Stimulated activated CD8-positive, alpha-beta memory T cell treated with anti-CD3 and anti-CD28 coated beads, Interleukin-12 subunit alpha, Interleukin-12 subunit beta, amount 100 ng/mL, for 1 hour (primary cell): ENCODE data around the gene NELFE.
"Not testable (repeated sequence)": the region's sequence is repeated elsewhere in the genome, so short reads cannot be mapped to it uniquely, and the experiment has no call there.

Experiments
- DNase-seq: peaks from one replicate; pipeline ENCODE4 v3.0.0-alpha.2; 2020; ENCODE audit warnings: low read depth

NELFE gene, protein sequence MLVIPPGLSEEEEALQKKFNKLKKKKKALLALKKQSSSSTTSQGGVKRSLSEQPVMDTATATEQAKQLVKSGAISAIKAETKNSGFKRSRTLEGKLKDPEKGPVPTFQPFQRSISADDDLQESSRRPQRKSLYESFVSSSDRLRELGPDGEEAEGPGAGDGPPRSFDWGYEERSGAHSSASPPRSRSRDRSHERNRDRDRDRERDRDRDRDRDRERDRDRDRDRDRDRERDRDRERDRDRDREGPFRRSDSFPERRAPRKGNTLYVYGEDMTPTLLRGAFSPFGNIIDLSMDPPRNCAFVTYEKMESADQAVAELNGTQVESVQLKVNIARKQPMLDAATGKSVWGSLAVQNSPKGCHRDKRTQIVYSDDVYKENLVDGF

DNA sequence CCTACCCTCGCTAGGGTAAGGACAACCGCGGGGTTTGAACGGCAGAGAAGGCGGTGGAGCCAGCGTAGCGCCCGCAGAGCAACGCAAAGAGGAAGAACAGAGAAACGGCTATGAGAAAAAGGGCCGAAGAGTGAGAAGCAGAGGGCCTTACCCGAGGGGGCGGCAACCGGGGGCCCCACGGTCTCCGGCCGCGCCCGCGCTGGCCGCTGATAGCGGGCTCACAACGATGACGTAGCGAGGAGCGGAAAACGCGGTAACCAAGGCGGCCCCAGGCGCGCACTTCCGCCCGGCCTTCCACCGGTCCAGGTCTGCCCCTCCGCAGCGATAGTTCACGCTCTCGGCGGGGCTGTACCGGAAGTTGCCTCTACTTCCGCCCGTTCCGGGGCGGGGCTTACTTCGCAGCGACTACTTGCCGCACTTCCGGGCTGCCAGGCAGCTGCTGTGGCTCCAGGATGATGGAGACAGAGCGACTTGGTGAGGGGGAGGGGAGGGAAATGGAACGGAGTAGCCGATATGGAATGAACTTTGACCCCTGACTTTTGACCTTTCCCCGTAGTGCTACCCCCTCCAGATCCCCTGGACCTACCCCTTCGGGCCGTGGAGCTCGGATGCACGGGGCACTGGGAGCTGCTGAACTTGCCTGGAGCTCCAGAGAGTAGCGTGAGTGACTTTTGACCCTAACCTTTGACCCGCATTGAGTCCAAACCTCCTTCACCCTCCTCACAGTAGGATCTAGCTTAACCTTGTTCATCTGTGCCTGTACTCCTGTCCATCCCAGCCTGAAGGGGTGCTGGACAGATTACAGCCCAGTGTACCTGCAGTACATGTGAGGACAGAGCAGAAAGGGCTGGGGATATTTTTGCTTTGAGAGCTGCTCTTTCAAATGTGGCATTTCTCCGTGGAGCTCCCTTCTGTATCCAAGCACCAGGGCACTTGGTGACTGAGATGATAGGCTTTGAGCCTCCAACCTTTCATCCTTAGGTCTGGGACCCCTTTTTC lies at the start of gene NELFE, which contains the start of gene SKIC2:
Gene NELFE, minus strand, starts transcription at position 231 of the 999 bp plus-strand sequence. CDS start 525 bp downstream, outside the sequence.
Gene SKIC2, plus strand, starts transcription at position 435 of the 999 bp plus-strand sequence. Its CDS starts 18 bp downstream, at position 453.
- DNase-seq: peak; percentile 99

DNA sequence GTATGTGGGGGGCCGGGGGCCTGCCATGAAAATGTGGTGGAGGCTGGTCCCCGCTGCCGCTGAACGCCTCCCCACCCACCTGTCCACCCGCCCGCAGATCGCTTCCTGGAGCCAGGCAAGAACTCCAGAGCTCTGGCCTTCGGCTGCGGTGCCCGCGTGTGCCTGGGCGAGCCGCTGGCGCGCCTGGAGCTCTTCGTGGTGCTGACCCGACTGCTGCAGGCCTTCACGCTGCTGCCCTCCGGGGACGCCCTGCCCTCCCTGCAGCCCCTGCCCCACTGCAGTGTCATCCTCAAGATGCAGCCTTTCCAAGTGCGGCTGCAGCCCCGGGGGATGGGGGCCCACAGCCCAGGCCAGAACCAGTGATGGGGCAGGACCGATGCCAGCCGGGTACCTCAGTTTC lies 49.3 kb upstream of the NELFE start:
- DNase-seq: not testable (repeated sequence)

DNA sequence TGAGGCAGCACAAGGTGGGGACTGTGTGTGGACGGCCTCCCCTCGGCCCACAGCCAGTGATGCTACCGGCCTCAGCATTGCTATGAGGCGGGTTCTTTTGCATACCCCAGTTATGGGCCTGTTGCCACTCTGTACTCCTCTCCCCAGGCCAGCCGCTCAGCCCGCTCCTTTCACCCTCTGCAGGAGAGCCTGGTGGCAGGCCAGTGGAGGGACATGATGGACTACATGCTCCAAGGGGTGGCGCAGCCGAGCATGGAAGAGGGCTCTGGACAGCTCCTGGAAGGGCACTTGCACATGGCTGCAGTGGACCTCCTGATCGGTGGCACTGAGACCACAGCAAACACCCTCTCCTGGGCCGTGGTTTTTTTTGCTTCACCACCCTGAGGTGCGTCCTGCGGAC lies 48.3 kb upstream of the NELFE start:
- DNase-seq: not testable (repeated sequence)

DNA sequence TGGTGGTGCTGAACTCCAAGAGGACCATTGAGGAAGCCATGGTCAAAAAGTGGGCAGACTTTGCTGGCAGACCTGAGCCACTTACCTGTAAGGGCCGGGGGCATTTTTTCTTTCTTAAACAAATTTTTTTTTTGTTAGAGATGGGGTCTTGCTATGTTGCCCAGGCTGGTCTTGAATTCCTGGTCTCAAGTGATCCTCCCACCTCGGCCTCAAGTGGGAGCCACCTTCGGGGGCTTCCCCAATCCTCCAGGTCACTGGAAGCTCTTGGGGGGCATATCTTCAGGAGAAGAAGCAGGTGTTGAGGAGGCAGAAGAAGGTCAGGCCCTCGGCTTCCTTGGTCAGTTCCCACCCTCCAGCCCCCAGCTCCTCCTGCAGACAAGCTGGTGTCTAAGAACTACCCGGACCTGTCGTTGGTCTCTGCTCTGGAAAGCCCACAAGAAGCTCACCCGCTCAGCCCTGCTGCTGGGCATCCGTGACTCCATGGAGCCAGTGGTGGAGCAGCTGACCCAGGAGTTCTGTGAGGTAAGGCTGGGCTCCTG lies 47.3 kb upstream of the NELFE start:
- DNase-seq: not testable (repeated sequence)

DNA sequence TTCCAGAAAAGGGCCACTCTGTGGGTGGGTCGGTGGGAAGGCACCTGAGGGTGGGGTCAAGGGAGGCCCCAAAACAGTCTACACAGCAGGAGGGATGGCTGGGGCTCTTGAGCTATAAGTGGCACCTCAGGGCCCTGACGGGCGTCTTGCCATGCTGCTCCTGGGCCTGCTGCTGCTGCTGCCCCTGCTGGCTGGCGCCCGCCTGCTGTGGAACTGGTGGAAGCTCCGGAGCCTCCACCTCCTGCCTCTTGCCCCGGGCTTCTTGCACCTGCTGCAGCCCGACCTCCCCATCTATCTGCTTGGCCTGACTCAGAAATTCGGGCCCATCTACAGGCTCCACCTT lies 46.7 kb upstream of the NELFE start:
- not testable (repeated sequence) for DNase-seq

DNA sequence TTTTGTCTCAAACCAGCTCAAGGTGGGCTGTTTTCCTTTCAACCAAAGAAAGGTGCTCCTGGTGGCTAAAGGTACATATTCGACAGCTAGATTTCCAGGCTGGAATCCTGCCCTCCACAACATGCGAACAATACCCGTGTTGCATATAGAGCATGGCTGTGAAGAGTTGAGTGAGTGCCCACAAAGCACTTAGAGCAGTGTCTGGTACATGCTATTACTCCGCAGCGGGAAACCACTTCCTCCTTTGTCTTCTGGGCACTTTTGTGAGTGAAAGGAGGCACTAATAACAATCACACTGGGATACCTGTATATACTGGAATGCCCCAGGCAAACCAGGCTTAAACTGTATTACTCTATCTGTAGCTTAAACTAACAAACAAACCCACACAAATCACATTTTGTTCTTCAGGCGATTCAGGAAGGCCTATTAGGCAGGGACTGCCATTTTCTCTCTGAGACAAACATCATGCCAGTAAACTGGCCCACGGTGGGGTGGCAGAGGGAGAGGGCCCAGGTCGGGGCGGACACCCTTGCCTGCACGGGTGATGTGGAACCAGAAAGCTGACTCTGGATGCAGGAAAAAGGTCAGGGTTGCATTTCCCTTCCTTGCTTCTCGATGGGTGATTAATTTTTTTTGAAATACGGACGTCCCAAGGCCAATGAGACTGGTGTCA lies 46.2 kb upstream of the NELFE start:
- not testable (repeated sequence) for DNase-seq

DNA sequence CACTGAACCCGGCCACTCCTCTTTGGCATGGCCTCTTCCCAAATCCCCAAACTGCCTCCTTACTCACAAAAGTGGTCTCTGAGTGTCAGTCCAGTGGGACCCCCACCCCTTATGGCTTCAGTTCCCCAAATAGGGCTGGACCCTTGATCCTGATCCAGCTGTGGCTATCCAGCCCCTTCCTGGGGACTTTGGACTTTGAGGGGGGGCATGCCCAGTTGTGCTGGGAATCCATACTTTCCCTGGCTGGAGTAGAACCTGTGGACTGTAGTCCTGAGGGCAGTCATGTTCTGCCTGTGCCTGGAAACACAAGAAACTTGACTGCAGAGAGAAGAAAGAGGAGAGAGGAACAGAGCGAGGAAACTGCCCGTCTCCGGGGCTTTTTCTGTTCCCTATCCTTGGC lies 45.6 kb upstream of the NELFE start:
- not testable (repeated sequence) for DNase-seq

DNA sequence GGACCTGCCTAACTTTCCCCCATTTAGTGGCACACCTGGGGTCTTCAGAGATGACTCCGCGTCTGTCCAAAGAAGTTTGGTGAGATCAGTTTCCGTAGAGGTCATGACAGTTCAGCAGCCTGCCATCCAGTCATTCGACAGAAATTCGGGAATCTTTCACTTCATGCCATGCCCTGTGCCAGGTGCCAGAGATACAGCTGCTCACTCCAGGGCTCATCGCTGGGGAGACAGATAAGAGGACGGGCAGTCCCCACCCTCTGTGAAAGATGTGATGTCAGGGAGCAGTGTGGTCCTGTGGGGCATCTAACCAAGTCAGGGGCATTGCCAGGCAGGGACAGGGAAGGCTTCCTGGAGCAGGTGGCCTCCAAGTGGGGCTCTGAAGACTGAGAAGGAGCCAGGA lies 44.5 kb upstream of the NELFE start:
- not testable (repeated sequence) for DNase-seq

DNA sequence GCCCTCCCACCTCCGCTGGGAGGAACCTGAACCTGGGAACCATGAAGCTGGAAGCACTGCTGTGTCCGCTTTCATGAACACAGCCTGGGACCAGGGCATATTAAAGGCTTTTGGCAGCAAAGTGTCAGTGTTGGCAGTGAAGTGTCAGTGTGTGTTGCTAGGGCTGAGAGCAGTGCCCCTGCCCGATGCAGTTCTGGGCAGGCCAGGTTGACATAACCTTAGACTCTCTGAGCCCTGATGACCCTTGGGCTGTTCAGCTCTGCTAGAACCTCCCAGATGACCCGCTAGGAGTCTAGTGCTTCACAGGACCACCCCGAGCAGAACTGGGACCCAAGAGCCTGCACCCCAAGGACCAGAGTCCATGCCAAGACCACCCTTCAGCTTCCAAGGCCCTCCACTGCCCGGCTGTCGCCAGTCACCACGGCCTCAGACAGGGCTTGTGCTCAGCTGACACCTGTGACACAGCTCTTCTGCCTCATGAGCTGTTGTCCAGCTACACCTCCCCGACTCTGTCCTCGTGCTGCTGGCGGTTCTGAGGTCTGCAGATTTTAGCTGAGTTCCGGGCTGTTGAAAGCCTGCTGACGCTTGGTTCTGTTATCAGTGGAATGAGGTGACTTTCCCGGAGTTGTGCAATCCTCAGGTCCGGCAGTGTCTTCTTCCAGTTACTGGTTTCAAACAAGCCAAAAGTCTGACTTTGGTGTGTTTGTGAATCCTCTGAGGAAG lies 43.9 kb upstream of the NELFE start:
- not testable (repeated sequence) for DNase-seq

DNA sequence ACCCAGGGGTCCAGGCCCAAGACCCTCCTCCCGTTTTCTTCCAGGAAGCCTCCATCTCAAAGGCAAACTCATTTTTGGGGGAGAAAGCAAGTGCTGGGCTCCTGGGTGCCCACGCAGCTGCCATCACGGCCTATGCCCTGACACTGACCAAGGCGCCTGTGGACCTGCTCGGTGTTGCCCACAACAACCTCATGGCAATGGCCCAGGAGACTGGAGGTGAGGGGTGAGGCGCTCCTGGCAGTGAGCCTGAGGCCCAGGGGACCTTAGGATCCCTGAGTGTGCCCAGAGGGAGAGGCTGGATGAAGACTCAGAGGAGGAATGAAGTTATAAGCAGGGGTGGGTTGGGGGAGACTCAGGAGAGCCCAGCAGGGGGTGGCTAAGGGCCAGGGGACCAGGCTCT lies 37.6 kb upstream of the NELFE start:
- not testable (repeated sequence) for DNase-seq

DNA sequence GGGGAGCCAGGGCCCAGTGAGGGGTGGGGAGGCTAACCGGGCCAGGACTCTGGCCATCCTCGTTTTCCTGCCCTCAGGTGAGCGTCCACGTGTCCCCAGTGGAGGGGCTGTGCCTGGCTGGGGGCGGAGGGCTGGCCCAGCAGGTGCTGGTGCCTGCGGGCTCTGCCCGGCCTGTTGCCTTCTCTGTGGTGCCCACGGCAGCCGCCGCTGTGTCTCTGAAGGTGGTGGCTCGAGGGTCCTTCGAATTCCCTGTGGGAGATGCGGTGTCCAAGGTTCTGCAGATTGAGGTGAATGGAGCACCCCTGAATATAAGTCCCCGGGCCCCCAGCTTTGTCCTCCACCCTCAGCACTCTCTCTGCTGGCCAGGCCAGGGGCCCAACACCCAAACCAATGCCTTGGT lies 35.6 kb upstream of the NELFE start:
- DNase-seq: not testable (repeated sequence)

DNA sequence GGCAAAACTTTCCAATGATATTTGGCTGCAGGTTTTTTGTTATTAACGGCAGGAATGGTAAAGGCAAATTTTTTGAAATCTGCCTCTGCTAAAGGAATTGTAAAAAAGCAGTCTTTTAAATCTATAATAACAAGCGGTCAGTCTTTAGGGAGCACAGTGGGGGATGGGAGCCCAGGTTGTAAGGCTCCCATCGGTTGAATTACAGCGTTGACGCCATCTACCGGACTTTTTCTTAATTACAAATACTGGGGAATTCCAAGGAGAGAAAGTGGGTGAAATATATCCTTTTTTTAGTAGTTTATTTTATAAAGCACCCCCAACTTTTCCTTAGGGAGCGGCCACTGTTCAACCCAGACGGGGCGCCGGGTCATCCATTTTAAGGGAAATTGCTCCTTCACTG lies 30.6 kb upstream of the NELFE start:
- not testable (repeated sequence) for DNase-seq

DNA sequence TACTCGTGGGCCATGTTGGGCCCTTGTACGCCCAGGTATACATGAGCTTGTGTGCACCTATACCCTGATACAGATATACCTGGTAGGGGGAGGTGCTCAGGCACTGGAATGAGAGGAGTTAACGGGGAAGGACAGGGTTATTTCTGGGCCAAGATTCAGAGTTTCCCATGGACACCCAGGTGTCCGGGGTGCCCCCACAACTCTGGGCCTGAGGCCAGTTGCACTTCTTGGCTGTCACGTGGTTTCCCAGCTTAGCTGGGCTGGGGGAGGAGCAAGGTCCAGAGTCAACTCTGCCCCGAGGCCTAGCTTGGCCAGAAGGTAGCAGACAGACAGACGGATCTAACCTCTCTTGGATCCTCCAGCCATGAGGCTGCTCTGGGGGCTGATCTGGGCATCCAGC lies 23.0 kb upstream of the NELFE start, which contains the start of gene C4A:
Gene C4A, plus strand, starts transcription at position 314 of the 400 bp plus-strand sequence. Its CDS starts 51 bp downstream, at position 365.
- not testable (repeated sequence) for DNase-seq

DNA sequence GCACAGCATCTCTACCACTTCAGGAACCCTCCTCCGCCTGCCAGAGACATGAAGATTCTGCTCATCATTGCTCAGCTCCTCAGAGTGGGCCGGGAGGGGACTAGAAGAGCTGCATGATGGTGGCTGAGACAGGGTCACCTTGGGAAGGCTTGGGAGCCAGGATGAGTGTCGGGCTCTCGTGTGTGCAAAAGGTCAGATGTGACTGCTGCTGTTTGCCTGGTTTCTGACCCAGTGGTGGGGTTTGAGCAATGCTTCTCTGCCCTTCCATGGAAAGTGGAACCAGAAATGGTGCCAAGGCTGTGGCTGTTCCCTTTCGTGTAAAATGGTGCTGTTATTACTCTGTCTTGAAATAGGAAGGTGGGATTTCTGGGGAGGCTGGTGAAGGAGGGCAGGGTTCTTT lies 22.2 kb upstream of the NELFE start:
- not testable (repeated sequence) for DNase-seq

DNA sequence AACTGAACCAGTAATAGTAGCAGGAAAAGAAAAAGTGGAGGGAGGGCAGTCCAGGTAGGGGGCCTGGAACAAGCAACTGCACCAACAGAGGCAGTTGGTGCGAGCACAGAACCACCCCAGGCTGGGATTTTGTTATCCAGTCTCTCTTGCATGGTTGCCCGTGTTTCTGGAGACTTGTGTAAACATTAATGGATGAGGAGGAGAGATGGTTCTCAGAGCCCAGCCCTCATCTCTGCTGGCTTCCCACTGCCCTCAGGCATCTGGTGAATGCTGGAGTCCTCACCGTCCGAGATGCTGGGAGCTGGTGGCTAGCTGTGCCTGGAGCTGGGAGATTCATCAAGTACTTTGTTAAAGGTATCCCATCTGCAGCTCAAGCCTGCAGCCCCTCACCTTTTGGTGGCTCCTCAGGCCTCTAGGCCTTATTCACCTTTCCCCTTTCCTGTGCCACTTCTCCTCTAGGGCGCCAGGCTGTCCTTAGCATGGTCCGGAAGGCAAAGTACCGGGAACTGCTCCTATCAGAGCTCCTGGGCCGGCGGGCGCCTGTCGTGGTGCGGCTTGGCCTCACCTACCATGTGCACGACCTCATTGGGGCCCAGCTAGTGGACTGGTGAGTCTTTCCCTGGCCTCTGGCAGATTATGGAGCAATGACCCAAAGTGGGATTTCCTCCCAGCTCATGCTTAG lies 21.6 kb upstream of the NELFE start:
- not testable (repeated sequence) for DNase-seq

DNA sequence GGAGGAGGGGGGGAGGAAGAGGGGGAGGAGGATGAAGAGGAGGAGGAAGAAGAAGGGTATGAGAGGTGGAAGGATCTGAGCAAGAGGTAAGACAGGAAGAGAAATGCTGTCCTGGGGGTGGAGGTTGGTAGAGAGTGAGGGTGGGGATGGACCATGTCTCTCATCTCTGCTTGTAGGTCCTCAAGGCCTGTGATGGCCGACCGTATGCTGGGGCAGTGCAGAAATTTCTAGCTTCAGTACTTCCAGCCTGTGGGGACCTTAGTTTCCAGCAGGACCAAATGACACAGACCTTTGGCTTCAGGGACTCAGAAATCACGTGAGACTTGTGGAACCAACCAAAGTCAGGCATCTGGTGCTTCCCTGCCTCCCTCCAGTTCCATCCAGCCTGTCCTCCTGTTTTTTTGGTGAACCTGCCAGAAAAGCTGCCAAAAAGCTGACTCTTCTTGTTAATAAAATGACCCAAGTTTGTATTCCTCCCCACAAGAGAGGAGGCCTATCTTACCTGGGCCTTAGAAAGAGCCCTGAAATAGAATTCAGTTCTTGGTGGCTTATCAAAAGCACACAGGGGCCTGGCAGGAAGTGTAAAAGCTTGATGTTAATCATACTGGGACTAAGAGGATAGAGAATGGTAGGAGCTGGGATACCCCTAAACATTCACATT lies 20.6 kb upstream of the NELFE start:
- no peak for DNase-seq

DNA sequence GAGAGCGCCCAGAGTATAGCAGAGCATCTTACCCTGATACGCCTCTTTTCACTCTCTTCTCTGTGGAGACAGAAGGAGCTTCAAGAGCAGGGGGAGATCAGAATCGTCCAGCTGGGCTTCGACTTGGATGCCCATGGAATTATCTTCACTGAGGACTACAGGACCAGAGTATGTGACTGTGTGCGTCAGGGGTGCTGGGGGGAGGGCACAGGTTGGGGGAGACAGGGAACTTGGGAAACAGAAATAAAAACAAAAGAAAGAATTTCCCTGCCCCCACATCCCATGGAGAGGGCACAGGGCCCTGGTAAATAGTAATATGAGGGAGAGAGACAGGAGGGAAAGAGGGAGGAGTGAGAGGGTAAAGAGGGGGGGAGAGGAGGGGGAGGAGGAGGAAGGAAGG lies 20.1 kb upstream of the NELFE start:
- no peak for DNase-seq

DNA sequence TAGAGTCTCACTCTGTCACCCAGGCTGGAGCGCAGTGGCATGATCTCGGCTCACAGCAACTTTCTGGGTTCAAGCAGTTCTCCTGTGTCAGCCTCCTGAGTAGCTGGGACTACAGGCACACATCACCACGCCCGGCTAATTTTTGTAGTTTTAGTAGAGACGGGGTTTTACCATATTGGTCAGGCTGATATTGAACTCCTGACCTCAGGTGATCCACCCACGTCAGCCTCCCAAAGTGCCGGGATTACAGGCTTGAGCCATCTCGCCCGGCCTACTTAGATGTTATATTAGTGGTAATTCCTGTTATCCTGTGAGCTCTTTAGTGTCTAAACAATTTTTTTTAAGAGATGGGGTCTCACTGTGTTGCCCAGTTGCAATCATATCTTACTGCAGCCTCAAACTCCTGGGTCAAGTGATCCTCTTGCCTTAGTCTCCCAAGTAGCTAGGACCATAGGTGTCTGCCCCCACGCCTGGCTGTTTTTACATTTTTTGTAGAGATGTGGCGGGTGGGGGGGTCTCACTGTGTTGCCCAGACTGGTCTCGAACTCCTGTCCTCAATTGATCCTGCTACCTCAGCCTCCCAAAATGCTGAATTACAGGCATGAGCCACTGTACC lies 19.2 kb upstream of the NELFE start:
- DNase-seq: no peak

DNA sequence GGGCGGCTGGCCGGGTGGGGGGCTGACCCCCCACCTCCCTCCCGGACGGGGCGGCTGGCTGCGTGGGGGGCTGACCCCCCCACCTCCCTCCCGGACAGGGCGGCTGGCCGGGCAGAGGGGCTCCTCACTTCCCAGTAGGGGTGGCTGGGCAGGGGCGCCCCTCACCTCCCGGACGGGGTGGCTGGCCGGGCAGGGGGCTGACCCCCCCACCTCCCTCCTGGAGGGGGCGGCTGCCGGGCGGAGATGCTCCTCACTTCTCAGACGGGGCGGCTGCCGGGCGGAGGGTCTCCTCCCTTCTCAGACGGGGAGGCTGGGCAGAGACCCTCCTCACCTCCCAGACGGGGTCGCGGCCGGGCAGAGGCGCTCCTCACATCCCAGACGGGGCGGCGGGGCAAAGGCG lies 17.3 kb upstream of the NELFE start:
- not testable (repeated sequence) for DNase-seq
